SK-N-SH treated with all-trans-retinoic acid at 6 μM for 48 hours (cell line): ENCODE data around the gene STARD13.

Source experiments
- CSDC2 ChIP-seq: fragments of 250-450 bp; sonication (Bioruptor Pico); IDR thresholded peaks from 2 replicates; pipeline ENCODE4 v1.5.0; 2020; ENCODE audit warnings: mild to moderate bottlenecking, moderate library complexity
- PPARA ChIP-seq: fragments of 250-450 bp; sonication (Bioruptor Pico); IDR thresholded peaks from 2 replicates; pipeline ENCODE4 v1.5.0; 2020; ENCODE audit warnings: mild to moderate bottlenecking, borderline replicate concordance

DNA sequence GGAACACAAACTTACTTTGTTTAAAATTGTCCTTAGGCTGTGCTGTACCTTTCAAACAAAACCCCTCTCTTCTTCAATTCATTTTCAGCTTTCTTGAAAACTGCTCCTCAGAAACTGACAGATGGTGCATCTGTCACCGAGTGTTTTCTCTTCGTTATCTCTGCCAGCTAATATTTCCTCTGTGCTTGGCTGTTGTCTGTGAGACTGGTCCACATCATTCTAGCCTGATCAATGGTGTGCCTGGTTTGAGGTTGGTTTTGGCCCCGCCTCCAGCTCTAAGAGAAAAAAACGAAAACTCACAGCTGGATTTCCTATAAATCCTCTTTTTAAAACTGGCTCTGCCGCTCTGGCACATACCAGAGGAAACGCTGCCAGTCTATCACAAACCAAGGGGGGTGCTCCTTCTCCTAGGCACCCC, 79.7 kb downstream of the STARD13 start:
- TF ChIP-seq CSDC2 (CRISPR knock-in tag) (no peak), PPARA (CRISPR knock-in tag) (no peak)
